Measurements from ENCODE around the gene ANKHD1. TPM values are rescaled to one million over a fixed set of nuclear protein-coding genes. Genes with fewer than 3 reads are reported as not detected.

The ANKHD1 gene
- total and polyA plus RNA-seq, 10 donors = 30.5 to 235 (median 157) TPM

GRCh38 chr5:140557136-140557805, 155.6 kb downstream of the ANKHD1 start, which contains the start of gene SRA1:
Gene SRA1 (minus strand): TSS chr5:140557473. CDS start chr5:140557452, 21 bp downstream.
- Histone ChIP-seq H3K9me3 (no peaks in the 10 kb centered on the region), H3K4me1 (peaks cover 17 to 69% (median 48%) of the 10 kb centered on the region in 6 donors), H3K27me3 (replicated peaks in 1 of 7) (no peaks in the 10 kb centered on the region), H3K4me3 (peak within 1 kb of the TSS; percentile 53 to 90 (median 70)), H3K27ac (peak within 1 kb of the TSS; percentile 73 to 95 (median 91)), H3K36me3 (peaks cover 0 to 46% (median 4%) of the 10 kb centered on the region in 6 donors)
- TF ChIP-seq POLR2AphosphoS5 (IDR thresholded peaks at IDR 0.05) (peak; percentile 99), POLR2A (IDR thresholded peaks at IDR 0.05) (peak; percentile 68 to 83 (median 70))
- TF ChIP-seq, protein P1, sequence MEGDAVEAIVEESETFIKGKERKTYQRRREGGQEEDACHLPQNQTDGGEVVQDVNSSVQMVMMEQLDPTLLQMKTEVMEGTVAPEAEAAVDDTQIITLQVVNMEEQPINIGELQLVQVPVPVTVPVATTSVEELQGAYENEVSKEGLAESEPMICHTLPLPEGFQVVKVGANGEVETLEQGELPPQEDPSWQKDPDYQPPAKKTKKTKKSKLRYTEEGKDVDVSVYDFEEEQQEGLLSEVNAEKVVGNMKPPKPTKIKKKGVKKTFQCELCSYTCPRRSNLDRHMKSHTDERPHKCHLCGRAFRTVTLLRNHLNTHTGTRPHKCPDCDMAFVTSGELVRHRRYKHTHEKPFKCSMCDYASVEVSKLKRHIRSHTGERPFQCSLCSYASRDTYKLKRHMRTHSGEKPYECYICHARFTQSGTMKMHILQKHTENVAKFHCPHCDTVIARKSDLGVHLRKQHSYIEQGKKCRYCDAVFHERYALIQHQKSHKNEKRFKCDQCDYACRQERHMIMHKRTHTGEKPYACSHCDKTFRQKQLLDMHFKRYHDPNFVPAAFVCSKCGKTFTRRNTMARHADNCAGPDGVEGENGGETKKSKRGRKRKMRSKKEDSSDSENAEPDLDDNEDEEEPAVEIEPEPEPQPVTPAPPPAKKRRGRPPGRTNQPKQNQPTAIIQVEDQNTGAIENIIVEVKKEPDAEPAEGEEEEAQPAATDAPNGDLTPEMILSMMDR (IDR thresholded peaks at IDR 0.05 in 8 of 11, conservative IDR thresholded peaks at IDR 0.05 in 3 of 11) = peak in 1 of 11 experiments; percentile 15
- WGBS, 5 donors = 0 to 1% (median 1%) methylated on average over 17 to 46 of the region's 46 CpGs
- peak; percentile 98 for DNase-seq
- intact Hi-C loops (cut with DNase I; ENCODE audit: low total_unique reads) = no loop called here

- H3K4me3 ChIP-seq = peak overlapping the region in 2 of 8 donors; percentile 68 to 71
- intact Hi-C loops (cut with DNase I; ENCODE audit: low total_unique reads) = no loop called here
- 75 to 87% (median 78%) methylated on average over 3 of the region's 3 CpGs for WGBS, 5 donors
These were observed 156.3 kb downstream of the ANKHD1 start for GRCh38 chr5:140557965-140558364.

GRCh38 chr5:140558542-140558941, 156.9 kb downstream of the ANKHD1 start:
- Histone ChIP-seq H3K27ac (peak overlapping the region in 2 of 8 donors; percentile 11 to 91), H3K36me3 (peaks cover 0 to 34% (median 0%) of the 10 kb centered on the region in 6 donors), H3K4me3 (no peak overlapping the region), H3K27me3 (replicated peaks in 1 of 7) (no peaks in the 10 kb centered on the region), H3K4me1 (peaks cover 25 to 73% (median 52%) of the 10 kb centered on the region in 6 donors), H3K9me3 (no peaks in the 10 kb centered on the region)
- 91 to 97% (median 95%) methylated on average over 9 of the region's 9 CpGs for WGBS, 5 donors
- intact Hi-C loops (cut with DNase I; ENCODE audit: low total_unique reads) = no loop called here
- TF ChIP-seq, protein P1 (IDR thresholded peaks at IDR 0.05 in 8 of 11, conservative IDR thresholded peaks at IDR 0.05 in 3 of 11) = no peak
- TF ChIP-seq POLR2AphosphoS5 (IDR thresholded peaks at IDR 0.05) = no peak
- TF ChIP-seq POLR2A (IDR thresholded peaks at IDR 0.05) = no peak
- no peak for DNase-seq

More at GRCh38 chr5:140557965-140558364, 156.3 kb downstream of the ANKHD1 start:
- H3K27ac ChIP-seq = peak overlapping the region; percentile 73 to 95 (median 91)
- H3K4me1 ChIP-seq = peaks cover 20 to 73% (median 52%) of the 10 kb centered on the region in 6 donors
- no peak for DNase-seq
- H3K36me3 ChIP-seq = peaks cover 0 to 40% (median 2%) of the 10 kb centered on the region in 6 donors
- H3K9me3 ChIP-seq = no peaks in the 10 kb centered on the region
- TF ChIP-seq, protein P1 (IDR thresholded peaks at IDR 0.05 in 8 of 11, conservative IDR thresholded peaks at IDR 0.05 in 3 of 11) = no peak
- no peak for TF ChIP-seq POLR2A (IDR thresholded peaks at IDR 0.05)
- TF ChIP-seq POLR2AphosphoS5 (IDR thresholded peaks at IDR 0.05) = no peak
- no peaks in the 10 kb centered on the region for H3K27me3 ChIP-seq (replicated peaks in 1 of 7)

DNA sequence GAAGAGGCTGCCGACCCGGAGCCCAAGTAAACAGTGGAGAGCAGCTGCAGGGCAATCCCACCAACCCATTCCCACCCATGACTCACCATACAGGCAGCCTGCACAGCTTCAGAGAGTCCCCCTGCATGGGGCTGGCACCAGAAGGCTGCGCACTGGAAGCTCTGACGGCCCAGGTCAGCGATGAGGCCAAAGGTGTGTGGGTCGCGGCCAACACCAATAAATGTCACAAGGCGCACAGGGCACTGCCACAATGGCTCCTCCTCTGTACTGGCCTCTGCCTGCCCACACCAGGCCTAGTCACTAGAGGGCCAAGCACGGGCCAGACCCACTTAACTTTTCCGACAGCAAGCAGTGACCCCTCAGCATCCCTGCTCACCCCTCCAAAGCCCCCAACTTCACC, 158.6 kb downstream of the ANKHD1 start:
- intact Hi-C loops (cut with DNase I; ENCODE audit: low total_unique reads) = no loop called here
- Histone ChIP-seq H3K9me3 (no peaks in the 10 kb centered on the region), H3K4me1 (peaks cover 27 to 67% (median 45%) of the 10 kb centered on the region in 6 donors), H3K27ac (no peak overlapping the region), H3K4me3 (no peak overlapping the region), H3K27me3 (replicated peaks in 1 of 7) (no peaks in the 10 kb centered on the region), H3K36me3 (peaks cover 0 to 32% (median 0%) of the 10 kb centered on the region in 6 donors)
- 92 to 97% (median 94%) methylated on average over 7 to 10 of the region's 10 CpGs for WGBS, 5 donors
- TF ChIP-seq, protein P1 (IDR thresholded peaks at IDR 0.05 in 8 of 11, conservative IDR thresholded peaks at IDR 0.05 in 3 of 11) = no peak
- TF ChIP-seq POLR2A (IDR thresholded peaks at IDR 0.05) = no peak
- no peak for DNase-seq
